Keratinocyte (primary cell): Measurements from ENCODE around the gene APC.
A peak's percentile ranks its signal among the peaks of the same experiment; 100 is the strongest.

Experiments used
- EZH2 ChIP-seq: IDR thresholded peaks from one replicate; pipeline ENCODE4 v1.6.1; 2012; ENCODE audit warnings: inconsistent platforms, mild to moderate bottlenecking, low read length, moderate library complexity
- TF ChIP-seq, protein P1 (sequence below), 3 experiments: IDR thresholded peaks in 1 of 3; conservative IDR thresholded peaks in 1 of 3; optimal IDR thresholded peaks in 1 of 3; 2 replicates in 2 of 3; 3 replicates in 1 of 3; pipeline versions ENCODE3 to v1.5.1; 2011; ENCODE audit warnings: low read length in 3 of 3, mild to moderate bottlenecking in 3 of 3, moderate library complexity in 2 of 3, control low read depth in 1 of 3, inconsistent platforms in 1 of 3; ENCODE audit not compliant: insufficient read depth in 2 of 3; ENCODE audit errors: extremely low read depth in 1 of 3

DNA sequence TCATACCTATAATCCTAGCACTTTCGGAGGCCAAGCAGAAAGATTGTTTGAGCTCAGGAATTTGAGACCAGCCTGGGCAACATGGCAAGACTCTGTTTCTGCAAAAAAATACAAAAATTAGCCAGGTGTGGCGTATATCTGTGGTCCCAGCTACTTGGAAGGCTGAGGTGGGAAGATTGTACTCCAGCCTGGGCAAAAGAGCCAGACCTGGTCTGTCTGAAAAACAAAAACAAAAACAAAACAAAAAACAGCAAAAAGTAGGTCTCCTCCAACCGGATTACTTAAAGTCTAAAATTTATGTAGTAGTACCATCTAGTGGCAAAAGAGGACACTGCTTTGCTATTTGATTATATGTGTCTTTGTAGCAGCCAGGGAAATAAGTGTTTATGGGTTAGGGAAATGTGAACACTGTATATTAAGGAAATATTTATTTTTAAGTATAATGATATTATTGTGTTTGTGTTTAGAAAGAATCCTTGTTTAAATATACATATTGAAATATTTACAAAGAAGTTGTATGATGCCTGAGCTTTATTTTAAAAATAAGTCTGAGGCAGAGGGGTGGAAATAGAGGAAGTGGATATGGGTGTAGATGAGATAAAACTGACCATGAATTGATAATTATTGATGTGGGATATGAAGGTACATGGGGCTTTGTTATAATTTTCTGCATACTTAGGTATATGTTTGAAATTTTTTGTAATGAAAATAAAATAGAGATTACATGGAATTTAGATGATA lies 20.0 kb downstream of the APC start:
- no peak for TF ChIP-seq EZH2
- TF ChIP-seq, protein P1, sequence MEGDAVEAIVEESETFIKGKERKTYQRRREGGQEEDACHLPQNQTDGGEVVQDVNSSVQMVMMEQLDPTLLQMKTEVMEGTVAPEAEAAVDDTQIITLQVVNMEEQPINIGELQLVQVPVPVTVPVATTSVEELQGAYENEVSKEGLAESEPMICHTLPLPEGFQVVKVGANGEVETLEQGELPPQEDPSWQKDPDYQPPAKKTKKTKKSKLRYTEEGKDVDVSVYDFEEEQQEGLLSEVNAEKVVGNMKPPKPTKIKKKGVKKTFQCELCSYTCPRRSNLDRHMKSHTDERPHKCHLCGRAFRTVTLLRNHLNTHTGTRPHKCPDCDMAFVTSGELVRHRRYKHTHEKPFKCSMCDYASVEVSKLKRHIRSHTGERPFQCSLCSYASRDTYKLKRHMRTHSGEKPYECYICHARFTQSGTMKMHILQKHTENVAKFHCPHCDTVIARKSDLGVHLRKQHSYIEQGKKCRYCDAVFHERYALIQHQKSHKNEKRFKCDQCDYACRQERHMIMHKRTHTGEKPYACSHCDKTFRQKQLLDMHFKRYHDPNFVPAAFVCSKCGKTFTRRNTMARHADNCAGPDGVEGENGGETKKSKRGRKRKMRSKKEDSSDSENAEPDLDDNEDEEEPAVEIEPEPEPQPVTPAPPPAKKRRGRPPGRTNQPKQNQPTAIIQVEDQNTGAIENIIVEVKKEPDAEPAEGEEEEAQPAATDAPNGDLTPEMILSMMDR (optimal IDR thresholded peaks at IDR 0.05 in 1 of 3, IDR thresholded peaks at IDR 0.05 in 1 of 3, conservative IDR thresholded peaks at IDR 0.05 in 1 of 3; ENCODE audit: extremely low read depth in 1 of 3, insufficient read depth in 2 of 3, low read length in 3 of 3), result peak in 2 of 3 experiments; percentile 49 to 70
